Breast epithelium (tissue), 4 donors: Measurements from ENCODE around the gene SLC35F3. TPM values are rescaled to one million over a fixed set of nuclear protein-coding genes. Genes with fewer than 3 reads are reported as not detected.

ENCODE experiments used
- DNase-seq, 2 donors: peaks; one replicate each; pipeline ENCODE4 v3.0.0-alpha.2; 2019; ENCODE audit warnings: low spot score in 2 of 2
- H3K27ac ChIP-seq, 2 donors: fragments of 200-600 bp; sonication (generic) in 1 of 2; one replicate each; pipeline ENCODE4 v1.5.1; 2016 to 2019; ENCODE audit warnings: mild to moderate bottlenecking in 1 of 2
- H3K27me3 ChIP-seq, 2 donors: fragments of 200-600 bp; sonication (generic) in 1 of 2; one replicate each; pipeline versions ENCODE4 v1.5.1 to v1.6.0; 2017 to 2019; ENCODE audit warnings: control low read depth in 1 of 2, mild to moderate bottlenecking in 1 of 2
- H3K36me3 ChIP-seq: fragments of 200-600 bp; one replicate; pipeline ENCODE4 v1.5.1; 2019
- H3K4me1 ChIP-seq, 2 donors: fragments of 200-600 bp; sonication (generic); one replicate each; pipeline ENCODE4 v1.5.1; 2016 to 2019; ENCODE audit warnings: control low read depth in 1 of 2
- H3K4me3 ChIP-seq, 3 donors: fragments of 200-600 bp; sonication (generic); 1 replicate in 2 of 3; 2 replicates in 1 of 3; pipeline ENCODE4 v1.5.1; 2016 to 2019; ENCODE audit warnings: mild to moderate bottlenecking in 3 of 3, moderate library complexity in 2 of 3
- H3K9me3 ChIP-seq, 2 donors: fragments of 200-600 bp; sonication (generic) in 1 of 2; one replicate each; pipeline ENCODE4 v1.5.1; 2016 to 2019; ENCODE audit warnings: control low read depth in 1 of 2
- CTCF ChIP-seq, 3 donors: fragments of 450-650 bp; IDR thresholded peaks; one replicate each; pipeline ENCODE4 v1.5.1; 2016 to 2017; ENCODE audit warnings: antibody characterized with exemption in 3 of 3, mild to moderate bottlenecking in 3 of 3, moderate library complexity in 3 of 3
- POLR2A ChIP-seq: fragments of 450-650 bp; IDR thresholded peaks from one replicate; pipeline ENCODE4 v1.6.1; 2016; ENCODE audit warnings: antibody characterized with exemption, mild to moderate bottlenecking, moderate library complexity
- POLR2AphosphoS5 ChIP-seq, 3 donors: sonication (generic); formaldehyde crosslinking; IDR thresholded peaks; one replicate each; pipeline ENCODE4 v1.6.1; 2017; ENCODE audit warnings: antibody characterized with exemption in 3 of 3
- intact Hi-C: fragments of 100-400 bp; cut with DNase I; formaldehyde crosslinking; loops from one replicate; pipeline ENCODE4 v1.15.1; 2023; ENCODE audit warnings: low total_unique reads
- total RNA-seq, 3 donors: library from RNA; depleted of rRNA; stranded (reverse); fragments of >200 nt; gene quantifications; one replicate each; pipeline ENCODE4 v1.1.0, GENCODE V29; 2016

SLC35F3 gene
- total RNA-seq, 3 donors from 2014 or later, result 8.8 to 13.0 TPM; not detected in 1

- intact Hi-C loops, result no loop called here
- Histone ChIP-seq H3K36me3 (no peaks in the 10 kb centered on the region), H3K9me3 (no peaks in the 10 kb centered on the region), H3K4me1 (no peaks in the 10 kb centered on the region), H3K27me3 (no peaks in the 10 kb centered on the region), H3K27ac (no peak overlapping the region), H3K4me3 (no peak overlapping the region)
- no peak for DNase-seq
- TF ChIP-seq POLR2AphosphoS5 (IDR thresholded peaks at IDR 0.05), result no peak
- no peak for TF ChIP-seq POLR2A
- TF ChIP-seq CTCF (IDR thresholded peaks at IDR 0.05), result no peak
These were observed 68.6 kb downstream of the SLC35F3 start for GRCh38 chr1:233972951-233973635.

- Histone ChIP-seq H3K4me1 (no peaks in the 10 kb centered on the region), H3K27me3 (no peaks in the 10 kb centered on the region), H3K4me3 (no peak overlapping the region), H3K36me3 (no peaks in the 10 kb centered on the region), H3K9me3 (no peaks in the 10 kb centered on the region), H3K27ac (no peak overlapping the region)
- DNase-seq, result no peak
- TF ChIP-seq POLR2AphosphoS5 (IDR thresholded peaks at IDR 0.05), result no peak
- TF ChIP-seq POLR2A, result no peak
- TF ChIP-seq CTCF (IDR thresholded peaks at IDR 0.05), result no peak
- intact Hi-C loops, result no loop called here
These were observed 71.0 kb downstream of the SLC35F3 start for GRCh38 chr1:233975486-233975885.

GRCh38 chr1:233981042-233981675 is 76.7 kb downstream of the SLC35F3 start:
- TF ChIP-seq POLR2A (no peak), CTCF (IDR thresholded peaks at IDR 0.05) (no peak), POLR2AphosphoS5 (IDR thresholded peaks at IDR 0.05) (no peak)
- H3K4me3 ChIP-seq, result no peak overlapping the region
- no peaks in the 10 kb centered on the region for H3K36me3 ChIP-seq
- intact Hi-C loops, result no loop called here
- H3K4me1 ChIP-seq, result no peaks in the 10 kb centered on the region
- H3K9me3 ChIP-seq, result no peaks in the 10 kb centered on the region
- no peak for DNase-seq
- no peak overlapping the region for H3K27ac ChIP-seq
- no peaks in the 10 kb centered on the region for H3K27me3 ChIP-seq

GRCh38 chr1:233982827-233983518 is 78.5 kb downstream of the SLC35F3 start:
- Histone ChIP-seq H3K27me3 (no peaks in the 10 kb centered on the region), H3K36me3 (no peaks in the 10 kb centered on the region), H3K27ac (no peak overlapping the region), H3K4me3 (no peak overlapping the region), H3K4me1 (no peaks in the 10 kb centered on the region), H3K9me3 (no peaks in the 10 kb centered on the region)
- no peak for DNase-seq
- intact Hi-C loops, result no loop called here
- TF ChIP-seq CTCF (IDR thresholded peaks at IDR 0.05) (no peak), POLR2AphosphoS5 (IDR thresholded peaks at IDR 0.05) (no peak), POLR2A (no peak)

GRCh38 chr1:233983811-233984210 is 79.3 kb downstream of the SLC35F3 start:
- TF ChIP-seq POLR2A, result no peak
- TF ChIP-seq POLR2AphosphoS5 (IDR thresholded peaks at IDR 0.05), result no peak
- no peak for TF ChIP-seq CTCF (IDR thresholded peaks at IDR 0.05)
- no peak overlapping the region for H3K4me3 ChIP-seq
- no peak for DNase-seq
- no peaks in the 10 kb centered on the region for H3K27me3 ChIP-seq
- no peak overlapping the region for H3K27ac ChIP-seq
- H3K36me3 ChIP-seq, result no peaks in the 10 kb centered on the region
- intact Hi-C loops, result no loop called here
- no peaks in the 10 kb centered on the region for H3K4me1 ChIP-seq
- no peaks in the 10 kb centered on the region for H3K9me3 ChIP-seq
